NB4 (cell line): ENCODE data around the gene SPIN1.

Source experiments
- POLR2A ChIP-seq: IDR thresholded peaks from 2 replicates; pipeline ENCODE4 v1.6.1; 2011; ENCODE audit warnings: mild to moderate bottlenecking; ENCODE audit not compliant: insufficient read length; ENCODE audit errors: extremely low read depth
- TF ChIP-seq, protein P1 (sequence below): IDR thresholded peaks from one replicate; pipeline ENCODE4 v1.5.1; 2012; ENCODE audit warnings: low read depth, low read length
- TF ChIP-seq, protein P2 (sequence below): IDR thresholded peaks from 2 replicates; pipeline ENCODE4 v1.6.1; 2011; ENCODE audit warnings: low read depth, low read length

DNA sequence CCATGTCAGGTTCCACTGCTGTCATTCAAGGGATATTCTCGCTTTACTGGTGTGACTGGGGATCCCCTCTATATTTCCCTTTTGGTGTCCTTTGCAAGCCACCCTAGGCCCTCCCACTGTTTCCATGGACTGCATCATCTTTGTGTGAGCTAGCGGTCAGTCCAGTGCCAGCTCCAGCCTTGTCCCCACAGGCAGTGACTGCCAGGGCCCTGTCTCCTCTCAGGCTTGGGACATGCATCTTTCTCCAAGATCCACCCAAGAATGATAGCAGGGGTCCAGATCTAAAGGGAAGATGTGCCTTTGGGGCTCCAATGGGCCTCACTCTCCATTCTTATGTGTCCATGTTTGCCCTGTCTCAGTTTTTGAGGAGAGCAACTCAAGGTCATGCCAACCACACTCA lies 109.0 kb downstream of the SPIN1 start:
- TF ChIP-seq, protein P1, sequence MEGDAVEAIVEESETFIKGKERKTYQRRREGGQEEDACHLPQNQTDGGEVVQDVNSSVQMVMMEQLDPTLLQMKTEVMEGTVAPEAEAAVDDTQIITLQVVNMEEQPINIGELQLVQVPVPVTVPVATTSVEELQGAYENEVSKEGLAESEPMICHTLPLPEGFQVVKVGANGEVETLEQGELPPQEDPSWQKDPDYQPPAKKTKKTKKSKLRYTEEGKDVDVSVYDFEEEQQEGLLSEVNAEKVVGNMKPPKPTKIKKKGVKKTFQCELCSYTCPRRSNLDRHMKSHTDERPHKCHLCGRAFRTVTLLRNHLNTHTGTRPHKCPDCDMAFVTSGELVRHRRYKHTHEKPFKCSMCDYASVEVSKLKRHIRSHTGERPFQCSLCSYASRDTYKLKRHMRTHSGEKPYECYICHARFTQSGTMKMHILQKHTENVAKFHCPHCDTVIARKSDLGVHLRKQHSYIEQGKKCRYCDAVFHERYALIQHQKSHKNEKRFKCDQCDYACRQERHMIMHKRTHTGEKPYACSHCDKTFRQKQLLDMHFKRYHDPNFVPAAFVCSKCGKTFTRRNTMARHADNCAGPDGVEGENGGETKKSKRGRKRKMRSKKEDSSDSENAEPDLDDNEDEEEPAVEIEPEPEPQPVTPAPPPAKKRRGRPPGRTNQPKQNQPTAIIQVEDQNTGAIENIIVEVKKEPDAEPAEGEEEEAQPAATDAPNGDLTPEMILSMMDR, result no peak
- TF ChIP-seq POLR2A, result no peak
- TF ChIP-seq, protein P2, sequence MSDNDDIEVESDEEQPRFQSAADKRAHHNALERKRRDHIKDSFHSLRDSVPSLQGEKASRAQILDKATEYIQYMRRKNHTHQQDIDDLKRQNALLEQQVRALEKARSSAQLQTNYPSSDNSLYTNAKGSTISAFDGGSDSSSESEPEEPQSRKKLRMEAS, result no peak
